HCT116 (cell line): ENCODE data around the gene PBLD. TPM values are rescaled to one million over a fixed set of nuclear protein-coding genes. Genes with fewer than 3 reads are reported as not detected.

Experiments used
- ATAC-seq: fragments of 200-7000 bp; cut with Tn5 transposase; 2 replicates; pipeline ENCODE4 v1.9.1; 2020; ENCODE audit warnings: mild to moderate bottlenecking, moderate library complexity
- BruUV-seq: library from RNA; stranded (reverse); fragments of 400-500 nt; replicated peaks from 2 replicates; lab custom pipeline; 2021; lab: Mats Ljungman, UMichigan
- CTCF ChIA-PET: fragments of 300-600 bp; sonication (Branson Sonifier 250); formaldehyde crosslinking; loops from one replicate; lab custom pipeline; 2021; ENCODE audit warnings: antibody characterized with exemption; lab: Charles Lee
- POLR2A ChIA-PET: fragments of 300-600, 350-600 bp; sonication (Branson Sonifier 250); formaldehyde crosslinking; loops from one replicate; lab custom pipeline; 2021; ENCODE audit warnings: antibody characterized with exemption; lab: Charles Lee
- RAD21 ChIA-PET, 2 experiments: fragments of 300-600 bp; sonication (Branson Sonifier 250); formaldehyde crosslinking; loops; one replicate each; lab custom pipeline; 2023; ENCODE audit warnings: low total read pairs in 2 of 2; ENCODE audit not compliant: uncharacterized antibody in 2 of 2, unreplicated experiment in 2 of 2, low non-redundant PET in 1 of 2; lab: Charles Lee
- DNase-seq: peaks from one replicate; pipeline ENCODE4 v3.0.0-alpha.2; 2010; ENCODE audit warnings: low read depth, low spot score
- H2AFZ ChIP-seq: fragments of 200-600 bp; shearing (Covaris generic), sonication (generic); 2 replicates; pipeline ENCODE4 v1.6.1; 2017; ENCODE audit warnings: low read depth, mixed run types, mixed read lengths, antibody characterized with exemption, low read length; ENCODE audit not compliant: poor library complexity, severe bottlenecking
- H3K27ac ChIP-seq: 2 replicates; pipeline ENCODE4 v1.5.1; 2012; ENCODE audit warnings: low read depth, low read length
- H3K27me3 ChIP-seq: fragments of 200-600 bp; sonication (generic); 2 replicates; pipeline ENCODE4 v1.6.1; 2016; ENCODE audit warnings: mixed run types, low read length, mixed read lengths; ENCODE audit not compliant: insufficient read depth
- H3K36me3 ChIP-seq, 2 experiments: fragments of 200-500 bp in 1 of 2; fragments of 200-600 bp in 1 of 2; sonication (Bioruptor generic) in 1 of 2; sonication (generic) in 1 of 2; 2 replicates each; pipeline versions ENCODE4 v1.5.1 to v1.6.1; 2014 to 2016; ENCODE audit warnings: low read length in 2 of 2, inconsistent platforms in 1 of 2, mixed read lengths in 1 of 2, mixed run types in 1 of 2; ENCODE audit not compliant: insufficient read depth in 2 of 2, control insufficient read depth in 1 of 2
- H3K4me1 ChIP-seq, 2 experiments: fragments of 200-600 bp in 1 of 2; sonication (generic) in 1 of 2; 2 replicates each; pipeline versions ENCODE4 v1.5.1 to v1.6.1; 2012 to 2017; ENCODE audit warnings: low read length in 2 of 2, inconsistent platforms in 1 of 2, mild to moderate bottlenecking in 1 of 2, mixed read lengths in 1 of 2, mixed run types in 1 of 2, moderate library complexity in 1 of 2; ENCODE audit not compliant: insufficient read depth in 2 of 2, control insufficient read depth in 1 of 2
- H3K4me2 ChIP-seq: fragments of 200-600 bp; sonication (generic); 2 replicates; pipeline ENCODE4 v1.6.1; 2017; ENCODE audit warnings: mixed run types, low read length, mixed read lengths
- H3K4me3 ChIP-seq, 2 experiments: fragments of 200-600 bp in 1 of 2; sonication (generic) in 1 of 2; replicated peaks in 1 of 2; 2 replicates each; pipeline ENCODE4 v1.5.1; 2011 to 2016; ENCODE audit warnings: low read length in 2 of 2, control low read depth in 1 of 2, low read depth in 1 of 2, mild to moderate bottlenecking in 1 of 2, mixed read lengths in 1 of 2, mixed run types in 1 of 2
- H3K79me2 ChIP-seq: fragments of 200-600 bp; sonication (generic); 2 replicates; pipeline ENCODE4 v1.6.1; 2017; ENCODE audit warnings: mild to moderate bottlenecking, mixed run types, low read length, moderate library complexity, mixed read lengths; ENCODE audit not compliant: insufficient read depth
- H3K9ac ChIP-seq: fragments of 200-600 bp; sonication (generic); 2 replicates; pipeline ENCODE4 v1.6.1; 2016; ENCODE audit warnings: low read length, mixed read lengths
- H3K9me2 ChIP-seq: fragments of 200-600 bp; sonication (generic), shearing (Covaris generic); 2 replicates; pipeline ENCODE4 v1.6.1; 2017; ENCODE audit warnings: mixed run types, mild to moderate bottlenecking, moderate library complexity; ENCODE audit not compliant: insufficient read depth
- H3K9me3 ChIP-seq, 2 experiments: fragments of 200-500 bp in 1 of 2; fragments of 200-600 bp in 1 of 2; sonication (Bioruptor generic) in 1 of 2; sonication (generic) in 1 of 2; 2 replicates each; pipeline ENCODE4 v1.6.1; 2014 to 2017; ENCODE audit warnings: low read length in 2 of 2, mixed read lengths in 2 of 2, inconsistent platforms in 1 of 2, low read depth in 1 of 2, mild to moderate bottlenecking in 1 of 2, mixed run types in 1 of 2, moderate library complexity in 1 of 2; ENCODE audit not compliant: control insufficient read depth in 1 of 2, insufficient read depth in 1 of 2
- H4K20me1 ChIP-seq: fragments of 200-600 bp; sonication (generic), shearing (Covaris generic); 2 replicates; pipeline ENCODE4 v1.6.1; 2017; ENCODE audit warnings: mixed run types, mild to moderate bottlenecking, moderate library complexity; ENCODE audit not compliant: insufficient read depth
- CBX3 ChIP-seq: IDR thresholded peaks from 2 replicates; pipeline ENCODE4 v1.6.1; 2012; ENCODE audit warnings: low read depth
- CEBPB ChIP-seq: IDR thresholded peaks from 2 replicates; pipeline ENCODE4 v1.6.1; 2012; ENCODE audit warnings: low read depth
- FOSL1 ChIP-seq: IDR thresholded peaks from 2 replicates; pipeline ENCODE4 v1.6.1; 2012; ENCODE audit warnings: low read depth
- JUND ChIP-seq: IDR thresholded peaks from 2 replicates; pipeline ENCODE4 v1.6.1; 2012
- POLR2A ChIP-seq: IDR thresholded peaks from 2 replicates; pipeline ENCODE4 v1.7.0; 2011; ENCODE audit warnings: borderline replicate concordance; ENCODE audit not compliant: insufficient read depth, insufficient read length; ENCODE audit errors: extremely low read depth
- POLR2AphosphoS5 ChIP-seq: IDR thresholded peaks from 2 replicates; pipeline ENCODE4 v1.6.1; 2011; ENCODE audit warnings: mild to moderate bottlenecking, low read depth, low read length, moderate library complexity
- RAD21 ChIP-seq: IDR thresholded peaks from 2 replicates; pipeline ENCODE4 v1.6.1; 2012; ENCODE audit warnings: low read depth, mild to moderate bottlenecking
- SP1 ChIP-seq: IDR thresholded peaks from 2 replicates; pipeline ENCODE4 v1.6.1; 2012; ENCODE audit warnings: low read depth
- SRF ChIP-seq: IDR thresholded peaks from 2 replicates; pipeline ENCODE4 v1.6.1; 2012; ENCODE audit warnings: low read depth
- TCF7L2 ChIP-seq: IDR thresholded peaks from 2 replicates; pipeline ENCODE4 v1.7.0; 2011; ENCODE audit warnings: borderline replicate concordance, inconsistent platforms; ENCODE audit not compliant: insufficient read depth, insufficient read length; ENCODE audit errors: extremely low read depth
- ZNF274 ChIP-seq: fragments of 200-500 bp; sonication (Bioruptor generic); IDR thresholded peaks from 2 replicates; pipeline ENCODE4 v1.6.1; 2014; ENCODE audit warnings: mild to moderate bottlenecking, low read depth, low read length, inconsistent platforms
- intact Hi-C: fragments of 100-400 bp; cut with micrococcal nuclease; formaldehyde crosslinking; loops from 2 replicates; pipeline ENCODE4 v1.10.0; 2022
- total RNA-seq: library from RNA; stranded (reverse); gene quantifications from one replicate; pipeline ENCODE4 v1.2.1, GENCODE V29; 2021; ENCODE audit not compliant: unreplicated experiment
- TF ChIP-seq, protein P1 (sequence below): IDR thresholded peaks from 2 replicates; pipeline ENCODE4 v1.6.1; 2012
- TF ChIP-seq, protein P2 (sequence below): IDR thresholded peaks from 2 replicates; pipeline ENCODE4 v1.6.1; 2012
- TF ChIP-seq, protein P3 (sequence below), 3 experiments: fragments of 200-600 bp in 1 of 3; sonication (generic) in 1 of 3; IDR thresholded peaks in 2 of 3; conservative IDR thresholded peaks in 1 of 3; 2 replicates each; pipeline ENCODE4 v1.5.1; 2012 to 2017; ENCODE audit warnings: low read depth in 2 of 3, low read length in 2 of 3, antibody characterized with exemption in 1 of 3, borderline replicate concordance in 1 of 3, control low read depth in 1 of 3, mild to moderate bottlenecking in 1 of 3, mixed read lengths in 1 of 3, mixed run types in 1 of 3, moderate library complexity in 1 of 3; ENCODE audit not compliant: insufficient read depth in 1 of 3

PBLD gene
- total RNA-seq, 1 experiment from 2014 or later = 2.2 TPM

DNA sequence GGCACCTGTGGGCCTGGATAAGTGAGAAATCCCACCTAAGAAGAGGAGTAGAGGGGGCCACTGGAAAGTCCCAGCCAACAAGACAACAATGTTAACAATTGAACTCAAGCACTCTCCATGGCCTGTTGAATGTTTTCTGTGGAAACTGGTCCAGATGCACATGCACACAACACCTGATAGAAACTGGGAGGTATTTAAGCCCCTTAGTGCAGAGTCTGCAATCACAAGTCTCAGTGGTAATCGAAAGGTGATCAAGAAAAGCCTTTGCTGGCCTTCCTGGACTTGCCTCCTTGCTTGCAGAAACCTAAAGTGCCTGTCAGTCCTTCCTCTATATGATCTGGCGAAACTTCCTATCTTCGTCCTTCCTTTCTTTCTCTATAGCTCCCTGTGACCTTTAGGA lies 31.4 kb downstream of the PBLD start:
- Histone ChIP-seq H3K4me1 (no peaks in the 10 kb centered on the region), H3K9me3 (no peaks in the 10 kb centered on the region), H3K4me3 (no peak overlapping the region), H2AFZ (no peak overlapping the region), H3K4me2 (no peak overlapping the region), H3K79me2 (no peaks in the 10 kb centered on the region), H3K27me3 (no peaks in the 10 kb centered on the region), H4K20me1 (no peaks in the 10 kb centered on the region), H3K36me3 (no peaks in the 10 kb centered on the region), H3K27ac (no peak overlapping the region), H3K9me2 (no peaks in the 10 kb centered on the region), H3K9ac (no peak overlapping the region)
- RAD21 ChIA-PET = interaction anchor here (1.3 to 1.6 kb wide), 5 partner anchors 73 to 513 kb away, joined by 3 to 12 read pairs (median 6); no protein-coding TSS in a partner anchor
- BruUV-seq = no TSS peak
- CTCF ChIA-PET = interaction anchor here (1.0 to 4.9 kb wide), 9 partner anchors 70 to 513 kb away, joined by 3 to 69 read pairs (median 5); no protein-coding TSS in a partner anchor
- intact Hi-C loops = loop anchor here (5.0 kb wide), 1 partner anchor 219 kb away; no protein-coding TSS in a partner anchor
- ATAC-seq (no peak), DNase-seq (no peak)
- POLR2A ChIA-PET = interaction anchor here (1.0 kb wide), 1 partner anchor 513 kb away, joined by 3 read pairs; no protein-coding TSS in a partner anchor
- no peak for TF ChIP-seq POLR2A
- TF ChIP-seq SP1 = no peak
- TF ChIP-seq, all 23 proteins: peak for 0

DNA sequence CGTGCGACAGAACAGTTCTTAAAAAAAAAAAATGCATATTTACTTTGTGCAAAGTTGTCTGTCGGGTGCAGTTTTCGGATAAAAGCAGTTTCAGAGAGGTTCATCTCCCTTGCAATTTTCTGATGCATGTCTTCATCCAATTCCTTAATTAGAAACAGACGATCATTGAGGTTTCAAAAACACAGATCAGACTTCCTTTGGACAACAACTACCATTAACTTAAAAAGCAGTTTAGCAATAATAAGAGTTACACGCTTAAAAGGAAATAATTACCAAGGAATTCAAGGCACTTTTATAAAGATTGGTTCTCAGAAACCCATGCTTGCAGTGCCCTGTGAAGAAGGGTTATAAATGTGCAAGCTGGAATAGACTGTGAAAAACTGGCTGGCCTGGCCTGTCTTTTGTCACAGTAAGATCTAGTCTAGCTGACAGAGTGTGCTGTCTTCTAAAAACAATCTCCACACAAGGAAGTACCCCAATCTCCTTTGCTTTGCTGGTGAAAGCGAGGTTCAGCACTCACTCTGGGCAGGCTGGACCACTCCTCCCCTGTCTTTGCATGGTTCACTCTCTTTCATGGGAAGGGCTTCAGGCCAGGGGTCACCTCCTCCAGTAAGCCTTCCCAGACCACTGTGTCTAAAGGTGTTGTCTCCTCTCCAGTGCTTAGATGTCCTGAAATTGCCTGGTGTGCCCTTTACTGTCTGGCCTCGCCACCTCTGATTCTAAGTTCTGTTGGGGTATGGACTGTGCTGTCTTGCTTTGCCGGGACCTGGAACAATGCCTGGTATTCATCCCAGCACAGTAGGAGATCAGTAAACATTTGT lies 35.7 kb downstream of the PBLD start:
- Histone ChIP-seq H3K79me2 (no peaks in the 10 kb centered on the region), H3K27ac (no peak overlapping the region), H3K4me2 (no peak overlapping the region), H3K9me2 (no peaks in the 10 kb centered on the region), H4K20me1 (no peaks in the 10 kb centered on the region), H3K9me3 (no peaks in the 10 kb centered on the region), H3K4me3 (no peak overlapping the region), H2AFZ (no peak overlapping the region), H3K36me3 (no peaks in the 10 kb centered on the region), H3K4me1 (no peaks in the 10 kb centered on the region), H3K9ac (no peak overlapping the region), H3K27me3 (no peaks in the 10 kb centered on the region)
- ChIA-PET CTCF (no interaction called here), RAD21 (no interaction called here), POLR2A (no interaction called here)
- DNase-seq = no peak
- BruUV-seq = no TSS peak
- no peak for ATAC-seq
- intact Hi-C loops = no loop called here
- TF ChIP-seq, protein P1, sequence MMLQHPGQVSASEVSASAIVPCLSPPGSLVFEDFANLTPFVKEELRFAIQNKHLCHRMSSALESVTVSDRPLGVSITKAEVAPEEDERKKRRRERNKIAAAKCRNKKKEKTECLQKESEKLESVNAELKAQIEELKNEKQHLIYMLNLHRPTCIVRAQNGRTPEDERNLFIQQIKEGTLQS = no peak
- TF ChIP-seq, protein P2, sequence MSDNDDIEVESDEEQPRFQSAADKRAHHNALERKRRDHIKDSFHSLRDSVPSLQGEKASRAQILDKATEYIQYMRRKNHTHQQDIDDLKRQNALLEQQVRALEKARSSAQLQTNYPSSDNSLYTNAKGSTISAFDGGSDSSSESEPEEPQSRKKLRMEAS = no peak
- TF ChIP-seq CEBPB = no peak
- TF ChIP-seq, protein P3, sequence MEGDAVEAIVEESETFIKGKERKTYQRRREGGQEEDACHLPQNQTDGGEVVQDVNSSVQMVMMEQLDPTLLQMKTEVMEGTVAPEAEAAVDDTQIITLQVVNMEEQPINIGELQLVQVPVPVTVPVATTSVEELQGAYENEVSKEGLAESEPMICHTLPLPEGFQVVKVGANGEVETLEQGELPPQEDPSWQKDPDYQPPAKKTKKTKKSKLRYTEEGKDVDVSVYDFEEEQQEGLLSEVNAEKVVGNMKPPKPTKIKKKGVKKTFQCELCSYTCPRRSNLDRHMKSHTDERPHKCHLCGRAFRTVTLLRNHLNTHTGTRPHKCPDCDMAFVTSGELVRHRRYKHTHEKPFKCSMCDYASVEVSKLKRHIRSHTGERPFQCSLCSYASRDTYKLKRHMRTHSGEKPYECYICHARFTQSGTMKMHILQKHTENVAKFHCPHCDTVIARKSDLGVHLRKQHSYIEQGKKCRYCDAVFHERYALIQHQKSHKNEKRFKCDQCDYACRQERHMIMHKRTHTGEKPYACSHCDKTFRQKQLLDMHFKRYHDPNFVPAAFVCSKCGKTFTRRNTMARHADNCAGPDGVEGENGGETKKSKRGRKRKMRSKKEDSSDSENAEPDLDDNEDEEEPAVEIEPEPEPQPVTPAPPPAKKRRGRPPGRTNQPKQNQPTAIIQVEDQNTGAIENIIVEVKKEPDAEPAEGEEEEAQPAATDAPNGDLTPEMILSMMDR (IDR thresholded peaks at IDR 0.05 in 2 of 3, conservative IDR thresholded peaks at IDR 0.05 in 1 of 3; ENCODE audit: borderline replicate concordance in 1 of 3, insufficient read depth in 1 of 3, low read depth in 2 of 3, low read length in 2 of 3) = no peak
- TF ChIP-seq POLR2AphosphoS5 = no peak
- TF ChIP-seq JUND = no peak
- no peak for TF ChIP-seq SP1
- TF ChIP-seq FOSL1 = no peak
- no peak for TF ChIP-seq CBX3
- no peak for TF ChIP-seq SRF
- TF ChIP-seq RAD21 = no peak
- no peak for TF ChIP-seq TCF7L2
- TF ChIP-seq ZNF274 = no peak
